ENCODE data around the gene PMEPA1. TPM values are rescaled to one million over a fixed set of nuclear protein-coding genes. Genes with fewer than 3 reads are reported as not detected.
A peak's percentile ranks its signal among the peaks of the same experiment; 100 is the strongest.

PMEPA1 gene
- total and polyA plus RNA-seq, 2 experiments from 2014 or later, result 6.1 to 11.8 TPM

DNA sequence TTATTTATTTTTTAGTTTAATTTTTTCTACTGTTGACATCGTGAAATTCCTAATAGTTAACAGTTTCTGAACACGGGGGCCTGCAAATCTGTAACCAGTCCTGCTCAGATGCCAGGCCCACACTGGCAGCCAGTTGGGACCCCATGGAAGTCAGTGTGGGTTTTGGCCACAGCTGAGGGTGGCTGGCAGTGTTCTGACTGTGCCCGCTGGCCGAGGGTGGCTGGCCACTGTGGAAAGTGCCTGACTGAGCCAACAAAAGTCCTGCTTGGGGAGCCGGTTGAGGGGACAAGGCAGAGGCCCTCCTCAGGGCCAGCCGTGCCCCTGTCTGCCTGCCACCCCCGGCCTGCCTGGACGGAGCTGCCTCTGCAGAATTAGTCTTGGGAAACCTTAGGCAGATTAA is 4.1 kb upstream of the PMEPA1 start:
- Histone ChIP-seq H4K20me1 (ENCODE audit: insufficient read depth) (no peaks in the 10 kb centered on the region), H3F3A (ENCODE audit: insufficient read depth) (peaks cover 12% of the 10 kb centered on the region; the same call in 1 of the 2 replicates), H3K36me3 (ENCODE audit: low read depth) (no peaks in the 10 kb centered on the region), H3K4me1 (ENCODE audit: insufficient read depth) (peaks cover 54% of the 10 kb centered on the region), H3K4me3 (no peak overlapping the region), H3K9me3 (ENCODE audit: low read depth) (no peaks in the 10 kb centered on the region), H3K27ac (no peak overlapping the region), H3K4me2 (ENCODE audit: unreplicated experiment) (no peak overlapping the region), H2AFZ (no peak overlapping the region), H3K9ac (no peak overlapping the region), H3K79me2 (ENCODE audit: insufficient read depth) (peaks cover under 1% of the 10 kb centered on the region), H3K27me3 (replicated peaks; ENCODE audit: insufficient read depth) (no peaks in the 10 kb centered on the region), H3K9me2 (ENCODE audit: insufficient read depth) (no peaks in the 10 kb centered on the region)
- in situ Hi-C loops (cut with MboI), result no loop called here
- WGBS, 2 experiments (ENCODE audit: low coverage in 1 of 2, low lambda C conversion rate in 2 of 2, missing lambda C conversion rate in 2 of 2), result 50 to 56% methylated on average over 8 of the region's 8 CpGs
- DNase-seq, result no peak
- TF ChIP-seq EZH2phosphoT487 (IDR thresholded peaks at IDR 0.05; ENCODE audit: insufficient read depth, low read depth), result no peak
- no peak for TF ChIP-seq EZH2 (IDR thresholded peaks at IDR 0.05; ENCODE audit: insufficient read depth, poor library complexity, severe bottlenecking)

DNA sequence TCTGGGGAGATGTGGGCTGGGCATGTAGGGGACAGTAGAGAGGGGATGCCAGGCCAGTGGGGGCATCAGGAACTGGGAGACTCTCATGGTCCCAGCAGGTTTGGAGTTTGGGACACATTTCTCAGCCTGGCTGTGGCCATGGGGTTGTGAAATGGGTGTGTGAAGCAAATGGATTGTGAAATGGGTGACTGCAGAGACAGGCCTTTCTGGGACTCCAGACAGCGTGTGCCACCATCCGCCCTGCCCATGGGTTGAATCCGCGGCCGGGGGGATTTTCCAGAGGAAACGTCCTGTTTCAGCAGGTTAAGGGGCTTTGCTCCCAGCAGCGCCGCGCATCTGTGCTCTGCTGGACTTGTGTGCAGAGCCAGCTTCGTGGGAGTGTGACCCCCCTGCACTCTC is 3.7 kb upstream of the PMEPA1 start:
- no peaks in the 10 kb centered on the region for H3K36me3 ChIP-seq (ENCODE audit: low read depth)
- no peaks in the 10 kb centered on the region for H4K20me1 ChIP-seq (ENCODE audit: insufficient read depth)
- no peak for TF ChIP-seq EZH2phosphoT487 (IDR thresholded peaks at IDR 0.05; ENCODE audit: insufficient read depth, low read depth)
- no peak for TF ChIP-seq EZH2 (IDR thresholded peaks at IDR 0.05; ENCODE audit: insufficient read depth, poor library complexity, severe bottlenecking)
- no peak overlapping the region for H3K4me2 ChIP-seq (ENCODE audit: unreplicated experiment)
- H2AFZ ChIP-seq, result no peak overlapping the region
- H3K27ac ChIP-seq, result no peak overlapping the region
- in situ Hi-C loops (cut with MboI), result no loop called here
- H3K4me3 ChIP-seq, result no peak overlapping the region
- WGBS, 2 experiments (ENCODE audit: low coverage in 1 of 2, low lambda C conversion rate in 2 of 2, missing lambda C conversion rate in 2 of 2), result 44 to 45% methylated on average over 10 of the region's 10 CpGs
- no peaks in the 10 kb centered on the region for H3K9me3 ChIP-seq (ENCODE audit: low read depth)
- no peaks in the 10 kb centered on the region for H3K27me3 ChIP-seq (replicated peaks; ENCODE audit: insufficient read depth)
- H3F3A ChIP-seq (ENCODE audit: insufficient read depth), result peaks cover 12% of the 10 kb centered on the region; the same call in 1 of the 2 replicates
- no peak overlapping the region for H3K9ac ChIP-seq
- peaks cover 52% of the 10 kb centered on the region for H3K4me1 ChIP-seq (ENCODE audit: insufficient read depth)
- peak; percentile 83 for DNase-seq
- peaks cover 5% of the 10 kb centered on the region for H3K79me2 ChIP-seq (ENCODE audit: insufficient read depth)
- no peaks in the 10 kb centered on the region for H3K9me2 ChIP-seq (ENCODE audit: insufficient read depth)

DNA sequence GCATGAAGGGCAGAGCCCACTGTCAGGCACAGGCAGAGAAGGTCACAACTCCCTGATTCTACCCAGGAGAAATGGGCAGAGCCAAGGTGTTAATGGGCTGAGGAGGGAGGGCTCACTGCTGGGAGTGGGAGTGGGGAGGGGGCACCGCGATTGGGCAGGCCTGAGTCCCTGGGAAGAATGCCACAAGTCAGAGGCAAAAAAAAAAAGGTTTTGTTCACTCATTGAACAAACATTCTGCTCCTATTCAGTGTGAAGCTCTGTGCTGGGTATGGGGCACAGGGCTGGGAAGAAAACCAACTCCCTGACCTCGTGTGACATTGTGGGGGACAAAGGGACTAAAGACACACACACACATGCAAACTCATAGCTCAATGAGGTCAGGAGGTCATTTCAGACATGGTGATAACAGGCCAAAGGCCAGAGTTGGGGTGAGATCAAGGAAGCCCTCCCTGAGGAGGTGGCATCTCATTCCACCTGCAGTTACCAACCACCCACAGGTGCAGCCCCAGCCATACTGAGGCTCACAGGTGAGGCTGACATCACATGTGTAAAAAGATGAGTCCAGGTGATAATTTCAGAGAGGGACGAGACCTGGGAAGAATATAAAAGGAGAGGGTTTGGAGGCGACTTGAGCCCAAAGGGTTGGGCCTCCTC is 3.2 kb upstream of the PMEPA1 start:
- Histone ChIP-seq H3K4me3 (no peak overlapping the region), H3K36me3 (ENCODE audit: low read depth) (no peaks in the 10 kb centered on the region), H3K27me3 (replicated peaks; ENCODE audit: insufficient read depth) (no peaks in the 10 kb centered on the region), H3K4me1 (ENCODE audit: insufficient read depth) (peaks cover 49% of the 10 kb centered on the region), H4K20me1 (ENCODE audit: insufficient read depth) (no peaks in the 10 kb centered on the region), H3K4me2 (ENCODE audit: unreplicated experiment) (no peak overlapping the region), H2AFZ (no peak overlapping the region), H3F3A (ENCODE audit: insufficient read depth) (peaks cover 14% of the 10 kb centered on the region; the same call in 1 of the 2 replicates), H3K79me2 (ENCODE audit: insufficient read depth) (peaks cover 10% of the 10 kb centered on the region), H3K9ac (no peak overlapping the region; the same call in 1 of the 2 replicates), H3K9me2 (ENCODE audit: insufficient read depth) (no peaks in the 10 kb centered on the region), H3K9me3 (ENCODE audit: low read depth) (no peaks in the 10 kb centered on the region), H3K27ac (no peak overlapping the region)
- no peak for DNase-seq
- in situ Hi-C loops (cut with MboI), result no loop called here
- WGBS, 2 experiments (ENCODE audit: low coverage in 1 of 2, low lambda C conversion rate in 2 of 2, missing lambda C conversion rate in 2 of 2), result 44 to 52% methylated on average over 4 to 5 of the region's 5 CpGs
- TF ChIP-seq EZH2phosphoT487 (IDR thresholded peaks at IDR 0.05; ENCODE audit: insufficient read depth, low read depth), result no peak
- no peak for TF ChIP-seq EZH2 (IDR thresholded peaks at IDR 0.05; ENCODE audit: insufficient read depth, poor library complexity, severe bottlenecking)

DNA sequence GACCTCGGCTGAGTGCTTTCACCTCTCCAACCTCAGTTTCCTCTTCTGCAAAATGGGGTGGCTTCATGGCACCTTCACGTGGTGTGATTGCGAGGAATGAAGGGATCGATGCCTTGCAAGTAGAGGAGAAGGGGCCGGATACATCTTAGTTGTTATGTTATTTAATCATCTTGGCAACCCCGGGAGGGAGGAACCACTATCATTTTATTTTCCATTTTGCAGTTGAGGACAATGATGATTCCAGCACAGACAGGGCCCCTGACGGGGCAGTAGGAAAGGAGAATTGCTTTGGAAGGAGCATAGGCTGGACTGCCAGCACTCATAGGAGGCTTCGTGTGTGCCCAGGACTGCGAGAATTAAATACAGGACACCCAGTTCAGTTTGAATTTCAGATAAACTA is 2.5 kb upstream of the PMEPA1 start:
- Histone ChIP-seq H3F3A (ENCODE audit: insufficient read depth) (peaks cover 8% of the 10 kb centered on the region; the same call in 1 of the 2 replicates), H3K9me2 (ENCODE audit: insufficient read depth) (no peaks in the 10 kb centered on the region), H3K9ac (no peak overlapping the region), H3K27ac (no peak overlapping the region), H3K4me3 (no peak overlapping the region), H3K27me3 (replicated peaks; ENCODE audit: insufficient read depth) (no peaks in the 10 kb centered on the region), H3K36me3 (ENCODE audit: low read depth) (no peaks in the 10 kb centered on the region), H4K20me1 (ENCODE audit: insufficient read depth) (no peaks in the 10 kb centered on the region), H3K4me2 (ENCODE audit: unreplicated experiment) (no peak overlapping the region), H3K79me2 (ENCODE audit: insufficient read depth) (peaks cover 16% of the 10 kb centered on the region), H3K4me1 (ENCODE audit: insufficient read depth) (peaks cover 47% of the 10 kb centered on the region), H2AFZ (no peak overlapping the region), H3K9me3 (ENCODE audit: low read depth) (no peaks in the 10 kb centered on the region)
- 76 to 84% methylated on average over 9 of the region's 9 CpGs for WGBS, 2 experiments (ENCODE audit: low coverage in 1 of 2, low lambda C conversion rate in 2 of 2, missing lambda C conversion rate in 2 of 2)
- TF ChIP-seq EZH2phosphoT487 (IDR thresholded peaks at IDR 0.05; ENCODE audit: insufficient read depth, low read depth) (no peak), EZH2 (IDR thresholded peaks at IDR 0.05; ENCODE audit: insufficient read depth, poor library complexity, severe bottlenecking) (no peak)
- no peak for DNase-seq
- in situ Hi-C loops (cut with MboI), result no loop called here
